ENCODE measurements around the gene KRT17. TPM values are rescaled to one million over a fixed set of nuclear protein-coding genes. Genes with fewer than 3 reads are reported as not detected.
"Not testable (repeated sequence)": the region's sequence is repeated elsewhere in the genome, so short reads cannot be mapped to it uniquely, and the experiment has no call there.

The KRT17 gene
- total and polyA plus RNA-seq, 9 of the 15 experiments (the other 6 are each of a cell fraction or from before 2014, with no cell fraction given), result 0.23 to 0.25 TPM; not detected in 7

DNA sequence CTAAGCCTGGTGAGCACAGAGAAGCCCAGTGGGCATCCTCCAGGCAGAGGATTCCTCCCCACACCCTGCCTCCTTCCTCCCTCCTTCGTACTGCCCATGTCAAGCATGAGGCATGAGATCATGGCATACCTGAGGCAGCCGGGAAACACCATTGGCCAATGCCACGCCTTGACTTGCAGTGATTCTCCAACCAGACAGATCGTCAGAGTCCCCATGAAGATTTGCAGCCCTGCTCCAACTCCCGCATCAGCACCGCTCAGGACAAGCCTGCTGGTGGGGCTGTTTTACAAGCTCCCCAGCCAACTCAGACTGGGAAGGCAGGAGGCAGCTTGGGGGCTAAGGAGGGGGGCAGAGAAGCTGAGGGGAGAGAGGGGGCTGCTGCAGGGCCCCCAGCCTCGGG lies 8.9 kb downstream of the KRT17 start:
- POLR2A ChIA-PET, result no interaction called here
- no peak for TF ChIP-seq NR3C1 (CRISPR knock-in tag; IDR thresholded peaks at IDR 0.05)
- no peak for TF ChIP-seq SREBF1 (IDR thresholded peaks at IDR 0.05; ENCODE audit: borderline replicate concordance, low read depth, low read length)
- FAIRE-seq (no peak), DNase-seq (ENCODE audit: extremely low read depth in 1 of 4, low spot score in 3 of 4) (no peak), ATAC-seq (no peak)
- no peak overlapping the region for H3K27ac ChIP-seq (ENCODE audit: extremely low read depth, low read depth, low read length)
- intact Hi-C loops (cut with micrococcal nuclease), result no loop called here
- H3K79me2 ChIP-seq (ENCODE audit: control insufficient read depth, insufficient read depth, low read length), result no peaks in the 10 kb centered on the region
- no peak overlapping the region for H3K4me3 ChIP-seq
- H3K9ac ChIP-seq (ENCODE audit: insufficient read depth in 1 of 2, low read depth in 2 of 2, low read length in 2 of 2), result no peak overlapping the region
- no peaks in the 10 kb centered on the region for H3K9me1 ChIP-seq (ENCODE audit: control insufficient read depth, insufficient read depth, low read length)
- CTCF ChIA-PET (ENCODE audit: low intra/inter-chr PET ratio), result no interaction called here
- H3K9me3 ChIP-seq (replicated peaks; ENCODE audit: control insufficient read depth, insufficient read depth, low read depth, low read length), result no peaks in the 10 kb centered on the region
- 0% methylated on average over 3 of the region's 7 CpGs for WGBS (ENCODE audit: insufficient coverage, low coverage, missing lambda C conversion rate)
- 0 out of 2 replicates have a peak, but pooled peaks cover 2% of the 10 kb centered on the region for H4K20me1 ChIP-seq (replicated peaks; ENCODE audit: control insufficient read depth, insufficient read depth, low read length)
- no peak overlapping the region for H2AFZ ChIP-seq (ENCODE audit: low read depth, low read length)
- H3K27me3 ChIP-seq (ENCODE audit: control insufficient read depth in 2 of 2, insufficient read depth in 2 of 2, low read length in 2 of 2), result peaks cover 10 to 46% of the 10 kb centered on the region in 2 experiments
- no peak overlapping the region for H3K4me2 ChIP-seq (ENCODE audit: insufficient read depth, low read length)
- no TSS peak for BruUV-seq (replicated peaks)
- H3K4me1 ChIP-seq (replicated peaks in 1 of 2; ENCODE audit: control insufficient read depth in 2 of 2, insufficient read depth in 2 of 2, low read length in 2 of 2), result no peaks in the 10 kb centered on the region; a peak in 1 of 5 replicates
- in situ Hi-C loops (cut with MboI), result no loop called here
- H3K36me3 ChIP-seq (ENCODE audit: control insufficient read depth, insufficient read depth, low read length), result no peaks in the 10 kb centered on the region

DNA sequence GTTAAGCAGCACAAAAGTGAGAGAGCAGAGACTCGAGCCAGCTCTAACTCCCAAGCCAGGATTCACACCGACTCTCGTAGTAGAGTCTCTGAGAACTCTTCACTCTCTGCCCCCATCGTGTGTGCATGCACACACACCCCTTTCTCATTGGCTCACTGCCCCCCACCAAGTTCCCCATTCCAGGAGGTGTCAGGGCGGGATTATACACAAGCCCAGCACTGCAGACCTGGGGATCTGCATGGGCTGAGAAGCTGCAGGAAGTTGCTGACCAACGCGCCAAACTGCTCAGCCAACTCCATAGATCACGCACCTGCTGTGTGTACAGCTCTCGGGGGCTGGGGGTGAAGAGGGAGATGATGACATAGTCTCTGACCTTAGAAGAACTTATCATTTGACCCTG lies 9.6 kb downstream of the KRT17 start:
- intact Hi-C loops (cut with micrococcal nuclease), result not testable (repeated sequence)

More for the DNA sequence above, 9.6 kb downstream of the KRT17 start:
- WGBS (ENCODE audit: insufficient coverage, low coverage, missing lambda C conversion rate), result 0% methylated on average over 7 of the region's 9 CpGs
- BruUV-seq (replicated peaks); in situ Hi-C loops (cut with MboI); H3K36me3 ChIP-seq (ENCODE audit: control insufficient read depth, insufficient read depth, low read length); H3K9me1 ChIP-seq (ENCODE audit: control insufficient read depth, insufficient read depth, low read length); H3K9me3 ChIP-seq (replicated peaks; ENCODE audit: control insufficient read depth, insufficient read depth, low read depth, low read length); H3K4me2 ChIP-seq (ENCODE audit: insufficient read depth, low read length); H3K9ac ChIP-seq (ENCODE audit: insufficient read depth in 1 of 2, low read depth in 2 of 2, low read length in 2 of 2); H4K20me1 ChIP-seq (replicated peaks; ENCODE audit: control insufficient read depth, insufficient read depth, low read length); ATAC-seq; H3K4me3 ChIP-seq; H3K4me1 ChIP-seq (replicated peaks in 1 of 2; ENCODE audit: control insufficient read depth in 2 of 2, insufficient read depth in 2 of 2, low read length in 2 of 2); POLR2A ChIA-PET; H2AFZ ChIP-seq (ENCODE audit: low read depth, low read length); FAIRE-seq; H3K27ac ChIP-seq (ENCODE audit: extremely low read depth, low read depth, low read length); H3K79me2 ChIP-seq (ENCODE audit: control insufficient read depth, insufficient read depth, low read length); DNase-seq (ENCODE audit: extremely low read depth in 1 of 4, low spot score in 3 of 4): not testable (repeated sequence)
- CTCF ChIA-PET (ENCODE audit: low intra/inter-chr PET ratio), result interaction anchor here (0.6 kb wide), 1 partner anchor 29 kb away, joined by 5 read pairs; no protein-coding TSS in a partner anchor
- peaks cover 10 to 53% of the 10 kb centered on the region in 2 experiments for H3K27me3 ChIP-seq (ENCODE audit: control insufficient read depth in 2 of 2, insufficient read depth in 2 of 2, low read length in 2 of 2)
